Upper lobe of left lung (tissue), 4 donors: ENCODE measurements around the gene RXFP2.

Experiments
- CTCF ChIP-seq, 6 experiments: fragments of 450-650 bp in 4 of 6; fragments of 200-600 bp in 2 of 6; sonication (generic) in 2 of 6; IDR thresholded peaks; one replicate each; pipeline ENCODE4 v1.5.1; 2016 to 2019; ENCODE audit warnings: antibody characterized with exemption in 6 of 6
- EP300 ChIP-seq, 4 donors: sonication (generic); formaldehyde crosslinking; IDR thresholded peaks; one replicate each; pipeline ENCODE4 v1.5.1; 2017; ENCODE audit warnings: antibody characterized with exemption in 4 of 4, control low read depth in 2 of 4
- POLR2A ChIP-seq, 4 donors: fragments of 450-650 bp; IDR thresholded peaks; one replicate each; pipeline ENCODE4 v1.5.1; 2016 to 2017; ENCODE audit warnings: antibody characterized with exemption in 4 of 4, mild to moderate bottlenecking in 2 of 4

- TF ChIP-seq CTCF (IDR thresholded peaks at IDR 0.05) (no peak), POLR2A (IDR thresholded peaks at IDR 0.05) (no peak), EP300 (IDR thresholded peaks at IDR 0.05) (no peak)
Measured at GRCh38 chr13:31739226-31739625, at the start of gene RXFP2.
